ENCODE results near the gene PRSS27. TPM values are rescaled to one million over a fixed set of nuclear protein-coding genes. Genes with fewer than 3 reads are reported as not detected.

PRSS27 gene
- total RNA-seq, 1 experiment from 2014 or later, result 14.8 TPM

DNA sequence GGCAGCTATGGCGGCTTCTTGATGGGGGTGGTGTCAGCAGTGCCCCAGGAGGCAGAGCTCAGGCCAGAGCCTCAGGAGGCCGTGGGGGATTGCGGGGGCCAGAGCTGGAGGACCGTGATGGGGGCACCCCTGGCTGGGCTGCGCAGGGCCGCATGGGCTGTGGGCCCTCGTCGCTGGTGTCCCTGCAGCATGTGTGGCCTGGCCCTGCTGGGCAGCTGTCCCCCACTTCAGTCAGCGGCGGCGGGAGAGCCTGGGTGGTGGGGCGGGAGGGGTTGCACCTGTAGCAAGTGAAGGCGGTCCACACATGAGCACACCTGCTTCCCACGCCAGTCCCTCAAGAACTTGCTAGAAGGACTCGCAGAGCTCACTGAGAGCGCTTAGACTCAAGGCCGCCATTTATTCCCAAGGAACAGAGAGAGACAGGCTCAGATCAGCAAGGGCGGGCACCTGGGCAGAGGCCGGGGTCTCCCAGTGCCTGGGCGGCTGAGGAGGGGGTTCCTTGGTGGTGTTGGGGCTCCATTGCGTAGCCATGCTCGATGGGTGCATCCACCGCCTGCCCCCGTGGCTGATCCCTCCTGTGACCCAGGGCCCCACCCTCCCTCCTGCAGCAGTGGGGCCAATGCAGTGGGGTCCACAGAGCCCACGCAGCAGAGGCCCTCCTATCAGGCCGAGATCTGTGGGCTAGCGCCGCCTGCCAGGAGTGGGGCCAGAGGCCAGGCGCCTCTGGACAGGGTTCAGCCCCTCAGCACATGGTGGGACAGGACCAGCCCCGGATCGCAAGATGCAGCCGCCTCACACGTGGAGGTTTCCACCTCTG lies 15.7 kb downstream of the PRSS27 start:
- BruUV-seq (replicated peaks), result no TSS peak
- H3K36me3 ChIP-seq (ENCODE audit: low read depth), result no peaks in the 10 kb centered on the region

DNA sequence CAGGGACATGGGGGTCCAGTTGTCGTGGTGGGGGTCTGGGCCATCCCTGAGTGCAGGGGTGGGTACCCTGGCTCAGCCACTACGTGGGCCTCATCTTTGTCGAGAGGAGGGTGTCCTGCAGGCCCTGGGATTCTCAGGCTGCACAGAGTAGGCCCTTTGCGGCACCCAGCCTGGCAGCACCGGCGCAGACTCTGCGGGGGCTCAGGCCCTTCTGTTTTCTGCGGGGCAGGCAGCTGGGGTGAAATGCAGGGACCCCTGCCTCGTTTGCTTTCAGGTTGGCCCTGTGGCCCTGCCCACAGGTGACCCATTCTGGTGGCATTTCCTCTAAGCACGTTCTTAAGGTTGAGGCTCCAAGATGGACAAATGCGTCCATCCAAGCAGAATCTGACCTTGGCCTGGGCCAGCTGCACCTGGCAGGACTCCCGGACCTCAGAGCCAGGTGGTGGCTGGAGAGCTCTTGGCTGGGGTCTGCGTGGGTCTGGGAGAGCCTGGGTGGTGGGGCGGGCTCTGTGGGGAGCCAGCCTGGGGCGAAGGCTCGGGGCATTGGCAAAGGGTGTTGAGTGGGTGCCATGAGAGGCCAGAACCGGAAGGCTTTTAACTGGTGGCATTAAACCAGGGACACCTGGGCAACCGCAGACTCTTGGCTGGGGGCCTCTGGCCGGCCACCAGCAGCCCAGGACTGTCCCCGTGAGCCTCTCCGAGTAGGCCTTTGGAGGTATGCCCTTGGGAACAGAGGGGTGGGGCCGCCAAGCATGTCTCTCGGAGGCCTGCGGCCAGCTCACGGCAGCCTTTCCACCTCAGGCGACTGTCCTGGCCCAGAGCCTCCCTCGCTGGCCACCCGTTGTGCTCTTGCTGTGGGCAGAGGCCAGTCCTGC lies 16.9 kb downstream of the PRSS27 start:
- H3K27me3 ChIP-seq (ENCODE audit: insufficient read depth, low read depth), result no peaks in the 10 kb centered on the region
- TF ChIP-seq, protein P1, sequence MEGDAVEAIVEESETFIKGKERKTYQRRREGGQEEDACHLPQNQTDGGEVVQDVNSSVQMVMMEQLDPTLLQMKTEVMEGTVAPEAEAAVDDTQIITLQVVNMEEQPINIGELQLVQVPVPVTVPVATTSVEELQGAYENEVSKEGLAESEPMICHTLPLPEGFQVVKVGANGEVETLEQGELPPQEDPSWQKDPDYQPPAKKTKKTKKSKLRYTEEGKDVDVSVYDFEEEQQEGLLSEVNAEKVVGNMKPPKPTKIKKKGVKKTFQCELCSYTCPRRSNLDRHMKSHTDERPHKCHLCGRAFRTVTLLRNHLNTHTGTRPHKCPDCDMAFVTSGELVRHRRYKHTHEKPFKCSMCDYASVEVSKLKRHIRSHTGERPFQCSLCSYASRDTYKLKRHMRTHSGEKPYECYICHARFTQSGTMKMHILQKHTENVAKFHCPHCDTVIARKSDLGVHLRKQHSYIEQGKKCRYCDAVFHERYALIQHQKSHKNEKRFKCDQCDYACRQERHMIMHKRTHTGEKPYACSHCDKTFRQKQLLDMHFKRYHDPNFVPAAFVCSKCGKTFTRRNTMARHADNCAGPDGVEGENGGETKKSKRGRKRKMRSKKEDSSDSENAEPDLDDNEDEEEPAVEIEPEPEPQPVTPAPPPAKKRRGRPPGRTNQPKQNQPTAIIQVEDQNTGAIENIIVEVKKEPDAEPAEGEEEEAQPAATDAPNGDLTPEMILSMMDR (conservative IDR thresholded peaks at IDR 0.05), result no peak
- TF ChIP-seq EZH2 (IDR thresholded peaks at IDR 0.05; ENCODE audit: low read depth), result no peak
- ChIA-PET POLR2A (ENCODE audit: unreplicated experiment) (interaction anchor here (0.6 kb wide), 1 partner anchor 21 kb away, joined by 6 read pairs; the partner anchor contains the start of gene KCTD5), CTCF (no interaction called here)
- intact Hi-C loops (cut with micrococcal nuclease; ENCODE audit: unreplicated experiment), result no loop called here
- no TSS peak for BruUV-seq (replicated peaks)
- H3F3A ChIP-seq (ENCODE audit: insufficient read depth, low read depth), result no peaks in the 10 kb centered on the region; the same call in 1 of the 2 replicates
- no peak overlapping the region for H2AFZ ChIP-seq
- no peak overlapping the region for H3K4me2 ChIP-seq
- H3K4me1 ChIP-seq (replicated peaks; ENCODE audit: insufficient read depth), result no peaks in the 10 kb centered on the region
- no peaks in the 10 kb centered on the region for H3K36me3 ChIP-seq (ENCODE audit: low read depth)
- DNase-seq, result no peak
- H3K9me2 ChIP-seq (ENCODE audit: insufficient read depth), result no peaks in the 10 kb centered on the region
- H3K79me2 ChIP-seq (ENCODE audit: low read depth), result no peaks in the 10 kb centered on the region
- H4K20me1 ChIP-seq (ENCODE audit: insufficient read depth), result no peaks in the 10 kb centered on the region
- no peaks in the 10 kb centered on the region for H3K9me3 ChIP-seq (ENCODE audit: insufficient read depth, low read depth)
- H3K4me3 ChIP-seq, result no peak overlapping the region
- no peak overlapping the region for H3K27ac ChIP-seq

More for the DNA sequence above, 15.7 kb downstream of the PRSS27 start:
- H3K79me2 ChIP-seq (ENCODE audit: low read depth), result no peaks in the 10 kb centered on the region
- no peak overlapping the region for H3K27ac ChIP-seq
- POLR2A ChIA-PET (ENCODE audit: unreplicated experiment), result no interaction called here
- CTCF ChIA-PET, result interaction anchor here (0.6 to 0.7 kb wide), 2 partner anchors 119 to 214 kb away, joined by 3 to 9 read pairs; no protein-coding TSS in a partner anchor
- H3K27me3 ChIP-seq (ENCODE audit: insufficient read depth, low read depth), result no peaks in the 10 kb centered on the region
- no peaks in the 10 kb centered on the region; the same call in 1 of the 2 replicates for H3F3A ChIP-seq (ENCODE audit: insufficient read depth, low read depth)
- H3K4me3 ChIP-seq, result no peak overlapping the region
- no peaks in the 10 kb centered on the region for H3K9me2 ChIP-seq (ENCODE audit: insufficient read depth)
- H4K20me1 ChIP-seq (ENCODE audit: insufficient read depth), result no peaks in the 10 kb centered on the region
- no peaks in the 10 kb centered on the region for H3K9me3 ChIP-seq (ENCODE audit: insufficient read depth, low read depth)
- no peak for DNase-seq
- no peak overlapping the region for H2AFZ ChIP-seq
- intact Hi-C loops (cut with micrococcal nuclease; ENCODE audit: unreplicated experiment), result no loop called here
- no peak overlapping the region for H3K4me2 ChIP-seq
- no peak for TF ChIP-seq EZH2 (IDR thresholded peaks at IDR 0.05; ENCODE audit: low read depth)
- TF ChIP-seq, protein P1 (conservative IDR thresholded peaks at IDR 0.05), result no peak
- no peaks in the 10 kb centered on the region for H3K4me1 ChIP-seq (replicated peaks; ENCODE audit: insufficient read depth)

DNA sequence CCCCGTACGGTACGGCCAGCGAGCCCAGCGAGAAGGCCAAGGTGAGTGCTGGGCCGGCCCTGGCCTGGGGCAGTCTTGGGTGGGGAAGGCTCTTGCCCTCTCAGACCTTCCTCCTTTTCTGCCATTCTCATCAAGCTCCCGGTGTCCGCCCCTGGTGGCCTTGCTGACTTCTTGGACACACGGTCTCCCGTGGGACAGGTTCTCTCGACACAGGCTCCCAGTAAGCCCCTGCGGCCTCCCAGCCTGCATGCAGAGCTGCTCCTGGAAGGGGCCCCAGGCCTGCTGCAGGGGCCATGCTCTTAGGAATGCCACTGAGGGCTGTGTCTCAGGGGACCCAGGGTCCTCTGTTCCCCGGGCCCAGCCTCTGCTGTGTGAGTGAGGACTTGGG lies 17.6 kb downstream of the PRSS27 start:
- Histone ChIP-seq H3K4me3 (no peak overlapping the region), H3K79me2 (ENCODE audit: low read depth) (no peaks in the 10 kb centered on the region), H3K36me3 (ENCODE audit: low read depth) (no peaks in the 10 kb centered on the region), H3K27me3 (ENCODE audit: insufficient read depth, low read depth) (no peaks in the 10 kb centered on the region), H3K27ac (no peak overlapping the region), H3K4me1 (replicated peaks; ENCODE audit: insufficient read depth) (no peaks in the 10 kb centered on the region), H3K4me2 (no peak overlapping the region), H2AFZ (no peak overlapping the region), H4K20me1 (ENCODE audit: insufficient read depth) (no peaks in the 10 kb centered on the region), H3K9me3 (ENCODE audit: insufficient read depth, low read depth) (no peaks in the 10 kb centered on the region), H3F3A (ENCODE audit: insufficient read depth, low read depth) (no peaks in the 10 kb centered on the region; the same call in 1 of the 2 replicates), H3K9me2 (ENCODE audit: insufficient read depth) (no peaks in the 10 kb centered on the region)
- ChIA-PET POLR2A (ENCODE audit: unreplicated experiment) (no interaction called here), CTCF (no interaction called here)
- no TSS peak for BruUV-seq (replicated peaks)
- TF ChIP-seq EZH2 (IDR thresholded peaks at IDR 0.05; ENCODE audit: low read depth), result no peak
- TF ChIP-seq, protein P1 (conservative IDR thresholded peaks at IDR 0.05), result no peak
- intact Hi-C loops (cut with micrococcal nuclease; ENCODE audit: unreplicated experiment), result no loop called here
- no peak for DNase-seq

Data from PC-9 (cell line).